Trophoblast cell (in vitro differentiated cells and primary cell): ENCODE measurements around the gene ZNF763.
"Not testable (repeated sequence)": the region's sequence is repeated elsewhere in the genome, so short reads cannot be mapped to it uniquely, and the experiment has no call there.

Source experiments
- DNase-seq, 2 donors: peaks; one replicate each; pipeline ENCODE4 v3.0.0-alpha.2; 2016
- H2AFZ ChIP-seq: 2 replicates; pipeline ENCODE4 v1.6.1; 2013; ENCODE audit warnings: low read length, moderate library complexity, mild to moderate bottlenecking; ENCODE audit not compliant: insufficient read depth, poor library complexity
- H2AK5ac ChIP-seq: 2 replicates; pipeline ENCODE4 v1.6.1; 2013; ENCODE audit warnings: mild to moderate bottlenecking, low read length
- H2BK120ac ChIP-seq: 2 replicates; pipeline ENCODE4 v1.6.1; 2013; ENCODE audit warnings: low read length, mild to moderate bottlenecking, moderate library complexity; ENCODE audit not compliant: insufficient read depth, poor library complexity
- H2BK12ac ChIP-seq: 2 replicates; pipeline ENCODE4 v1.6.1; 2013; ENCODE audit warnings: mild to moderate bottlenecking, low read length, moderate library complexity
- H2BK5ac ChIP-seq: 2 replicates; pipeline ENCODE4 v1.6.1; 2013; ENCODE audit warnings: low read length, low read depth, moderate library complexity, mild to moderate bottlenecking; ENCODE audit not compliant: poor library complexity
- H3K14ac ChIP-seq: 2 replicates; pipeline ENCODE4 v1.6.1; 2013; ENCODE audit warnings: mild to moderate bottlenecking, low read length
- H3K18ac ChIP-seq: 2 replicates; pipeline ENCODE4 v1.6.1; 2013; ENCODE audit warnings: mild to moderate bottlenecking, low read length
- H3K23ac ChIP-seq: 2 replicates; pipeline ENCODE4 v1.6.1; 2013; ENCODE audit warnings: low read length
- H3K27ac ChIP-seq: 2 replicates; pipeline ENCODE4 v1.5.1; 2013; ENCODE audit warnings: low read depth, mild to moderate bottlenecking, inconsistent platforms, low read length, moderate library complexity
- H3K27me3 ChIP-seq: 2 replicates; pipeline ENCODE4 v1.6.1; 2013; ENCODE audit warnings: inconsistent platforms, mild to moderate bottlenecking, low read length, moderate library complexity; ENCODE audit not compliant: insufficient read depth
- H3K36me3 ChIP-seq, 2 experiments: 1 replicate in 1 of 2; 2 replicates in 1 of 2; pipeline ENCODE4 v1.6.1; 2013; ENCODE audit warnings: low read length in 2 of 2, mild to moderate bottlenecking in 2 of 2, moderate library complexity in 1 of 2; ENCODE audit not compliant: insufficient read depth in 2 of 2, control insufficient read depth in 1 of 2
- H3K4ac ChIP-seq: 2 replicates; pipeline ENCODE4 v1.6.1; 2013; ENCODE audit warnings: low read depth, mild to moderate bottlenecking, low read length, moderate library complexity
- H3K4me1 ChIP-seq, 2 experiments: 1 replicate in 1 of 2; 2 replicates in 1 of 2; pipeline ENCODE4 v1.6.1; 2013; ENCODE audit warnings: low read length in 2 of 2, mild to moderate bottlenecking in 2 of 2, moderate library complexity in 1 of 2; ENCODE audit not compliant: insufficient read depth in 2 of 2, control insufficient read depth in 1 of 2
- H3K4me2 ChIP-seq: 2 replicates; pipeline ENCODE4 v1.6.1; 2013; ENCODE audit warnings: inconsistent platforms, mild to moderate bottlenecking, low read length, moderate library complexity
- H3K4me3 ChIP-seq: 2 replicates; pipeline ENCODE4 v1.5.1; 2013; ENCODE audit warnings: mild to moderate bottlenecking, low read depth, low read length, inconsistent platforms
- H3K79me1 ChIP-seq: one replicate; pipeline ENCODE4 v1.6.1; 2013; ENCODE audit warnings: low read length
- H3K79me2 ChIP-seq: 2 replicates; pipeline ENCODE4 v1.6.1; 2013; ENCODE audit warnings: low read length, mild to moderate bottlenecking; ENCODE audit not compliant: control insufficient read depth, insufficient read depth, poor library complexity
- H3K9ac ChIP-seq: 2 replicates; pipeline ENCODE4 v1.6.1; 2013; ENCODE audit warnings: mild to moderate bottlenecking, low read length
- H3K9me3 ChIP-seq: 2 replicates; pipeline ENCODE4 v1.6.1; 2013; ENCODE audit warnings: low read depth, mild to moderate bottlenecking, control low read depth, inconsistent platforms, low read length; ENCODE audit not compliant: insufficient read depth
- H4K12ac ChIP-seq: 2 replicates; pipeline ENCODE4 v1.6.1; 2013; ENCODE audit warnings: low read depth, mild to moderate bottlenecking, low read length, moderate library complexity
- H4K8ac ChIP-seq: 2 replicates; pipeline ENCODE4 v1.6.1; 2013; ENCODE audit warnings: low read depth, mild to moderate bottlenecking, low read length, moderate library complexity
- H4K91ac ChIP-seq: one replicate; pipeline ENCODE4 v1.6.1; 2013; ENCODE audit warnings: low read depth, mild to moderate bottlenecking, low read length, moderate library complexity
- WGBS: extraction: QIAGEN DNeasy Blood & Tissue Kit; methylation state at CpG from one replicate; pipeline ENCODE4 v1.1.7; 2013; ENCODE audit warnings: missing lambda C conversion rate; ENCODE audit not compliant: insufficient read length, insufficient coverage; ENCODE audit errors: extremely low coverage; 5-methylcytosine and 5-hydroxymethylcytosine counted together

ZNF763 gene

DNA sequence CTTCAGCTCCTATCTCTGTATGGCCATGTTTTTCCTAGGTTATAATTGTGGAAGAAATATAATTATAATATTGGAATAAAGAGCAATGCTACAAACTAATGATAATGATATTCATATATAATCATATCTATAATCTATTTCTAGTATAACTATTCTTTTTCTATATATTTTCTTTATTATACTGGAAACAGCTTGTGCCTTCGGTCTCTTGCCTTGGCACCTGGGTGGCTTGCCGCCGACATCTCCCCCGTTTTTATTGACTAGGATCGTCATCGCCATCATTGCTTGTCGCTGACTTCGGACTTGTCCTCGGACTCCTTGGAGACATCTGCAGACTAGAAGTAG, 24.2 kb downstream of the ZNF763 start:
- H2BK5ac ChIP-seq: no peak overlapping the region
- H2BK12ac ChIP-seq: no peak overlapping the region
- H3K4ac ChIP-seq: no peak overlapping the region
- H4K8ac ChIP-seq: no peak overlapping the region
- DNase-seq: no peak
- H3K23ac ChIP-seq: no peak overlapping the region
- no peak overlapping the region for H3K27ac ChIP-seq
- H3K9me3 ChIP-seq: peaks cover 2% of the 10 kb centered on the region
- peaks cover 3% of the 10 kb centered on the region for H3K79me2 ChIP-seq
- no peaks in the 10 kb centered on the region for H3K36me3 ChIP-seq
- H3K14ac ChIP-seq: no peak overlapping the region
- H3K18ac ChIP-seq: no peak overlapping the region
- H3K4me3 ChIP-seq: no peak overlapping the region
- H3K79me1 ChIP-seq: peaks cover 3% of the 10 kb centered on the region
- H4K91ac ChIP-seq: no peak overlapping the region
- no peak overlapping the region for H2AK5ac ChIP-seq
- H4K12ac ChIP-seq: no peak overlapping the region
- no peaks in the 10 kb centered on the region for H3K27me3 ChIP-seq
- WGBS: no CpG with 5 or more reads among the region's 9 CpGs
- no peak overlapping the region for H3K9ac ChIP-seq
- no peaks in the 10 kb centered on the region for H3K4me1 ChIP-seq
- no peak overlapping the region for H3K4me2 ChIP-seq
- H2BK120ac ChIP-seq: no peak overlapping the region
- no peak overlapping the region for H2AFZ ChIP-seq

DNA sequence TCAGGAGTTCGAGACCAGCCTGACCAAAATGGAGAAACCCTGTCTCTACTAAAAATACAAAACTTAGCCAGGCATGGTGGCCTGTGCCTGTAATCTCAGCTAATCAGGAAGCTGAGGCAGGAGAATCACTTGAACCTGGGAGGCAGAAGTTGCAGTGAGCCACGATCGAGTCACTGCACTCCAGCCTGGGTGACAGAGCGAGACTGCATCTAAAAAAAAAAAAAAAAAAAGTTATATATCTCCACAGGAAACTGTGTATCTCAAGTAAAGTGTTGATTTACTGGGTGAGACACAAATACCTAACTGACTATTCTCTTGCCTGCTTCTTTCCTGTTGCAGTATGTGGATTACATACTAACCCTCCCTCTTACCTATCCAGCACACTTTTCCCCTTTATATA, 27.1 kb downstream of the ZNF763 start:
- not testable (repeated sequence) for H2AK5ac ChIP-seq, H2BK12ac ChIP-seq, DNase-seq, H2BK120ac ChIP-seq, H3K9me3 ChIP-seq, H3K27me3 ChIP-seq, H2BK5ac ChIP-seq, H4K8ac ChIP-seq, H3K79me2 ChIP-seq, H4K91ac ChIP-seq, H2AFZ ChIP-seq, H3K4ac ChIP-seq, H3K14ac ChIP-seq, H3K23ac ChIP-seq, H3K27ac ChIP-seq, H3K9ac ChIP-seq, H3K4me2 ChIP-seq, H3K18ac ChIP-seq, H3K4me1 ChIP-seq, H3K36me3 ChIP-seq, H3K4me3 ChIP-seq, H3K79me1 ChIP-seq, H4K12ac ChIP-seq
- WGBS: no CpG with 5 or more reads among the region's 4 CpGs

DNA sequence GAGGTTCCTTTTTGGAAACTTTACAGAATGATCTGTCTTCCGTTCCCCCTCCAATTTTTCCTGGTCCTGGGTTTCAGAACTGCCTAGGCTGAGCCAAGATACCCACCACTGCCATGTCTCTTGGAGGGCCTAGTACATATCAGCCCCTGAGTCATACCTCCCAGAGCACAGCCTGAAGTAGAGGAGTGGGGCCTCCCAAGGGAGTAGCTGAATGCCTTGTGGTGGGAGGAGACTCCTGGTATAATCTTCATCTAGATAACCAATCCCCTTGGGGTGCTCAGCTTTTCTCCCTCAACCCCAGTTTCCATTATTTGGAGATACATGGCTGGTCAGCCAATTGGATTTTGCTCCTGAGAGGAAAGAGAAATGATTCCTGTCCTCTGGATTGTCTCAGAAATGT, 30.3 kb downstream of the ZNF763 start:
- H3K36me3 ChIP-seq: peaks cover 0 to 5% of the 10 kb centered on the region in 2 experiments
- no peak for DNase-seq
- no peak overlapping the region for H3K9ac ChIP-seq
- no peak overlapping the region for H4K12ac ChIP-seq
- H3K27me3 ChIP-seq: no peaks in the 10 kb centered on the region
- no peak overlapping the region for H3K14ac ChIP-seq
- no peak overlapping the region for H3K4me3 ChIP-seq
- H3K79me1 ChIP-seq: no peaks in the 10 kb centered on the region
- H4K8ac ChIP-seq: no peak overlapping the region
- no peak overlapping the region for H3K18ac ChIP-seq
- H3K79me2 ChIP-seq: no peaks in the 10 kb centered on the region
- H4K91ac ChIP-seq: no peak overlapping the region
- no peak overlapping the region for H3K4ac ChIP-seq
- H3K23ac ChIP-seq: no peak overlapping the region
- H3K4me1 ChIP-seq: peaks cover 0 to 3% of the 10 kb centered on the region in 2 experiments
- no peak overlapping the region for H3K27ac ChIP-seq
- no peak overlapping the region for H2AFZ ChIP-seq
- H3K9me3 ChIP-seq: no peaks in the 10 kb centered on the region
- H2BK5ac ChIP-seq: no peak overlapping the region
- H2BK12ac ChIP-seq: no peak overlapping the region
- H2BK120ac ChIP-seq: no peak overlapping the region
- H3K4me2 ChIP-seq: no peak overlapping the region
- WGBS: no CpG with 5 or more reads among the region's 1 CpG
- no peak overlapping the region for H2AK5ac ChIP-seq

GRCh38 chr19:12000152-12000981, 35.5 kb downstream of the ZNF763 start:
- Histone ChIP-seq H2BK5ac (no peak overlapping the region), H3K9ac (no peak overlapping the region), H2AK5ac (no peak overlapping the region), H3K4ac (no peak overlapping the region), H3K9me3 (no peaks in the 10 kb centered on the region), H3K27ac (no peak overlapping the region), H3K18ac (no peak overlapping the region), H4K91ac (no peak overlapping the region), H3K79me1 (no peaks in the 10 kb centered on the region), H4K12ac (no peak overlapping the region), H3K14ac (no peak overlapping the region), H2AFZ (no peak overlapping the region), H3K4me2 (no peak overlapping the region), H3K79me2 (no peaks in the 10 kb centered on the region), H2BK12ac (no peak overlapping the region), H2BK120ac (no peak overlapping the region), H3K36me3 (peaks cover 3 to 7% of the 10 kb centered on the region in 2 experiments), H3K27me3 (no peaks in the 10 kb centered on the region), H3K23ac (no peak overlapping the region), H3K4me3 (no peak overlapping the region), H4K8ac (no peak overlapping the region), H3K4me1 (no peaks in the 10 kb centered on the region)
- no peak for DNase-seq
- WGBS: no CpG with 5 or more reads among the region's 9 CpGs
